ENCODE data around the gene BCAS3.
A peak's percentile ranks its signal among the peaks of the same experiment; 100 is the strongest.
"Not testable (repeated sequence)": the region's sequence is repeated elsewhere in the genome, so short reads cannot be mapped to it uniquely, and the experiment has no call there.

The BCAS3 gene

GRCh38 chr17:60802377-60802776 is 124.7 kb downstream of the BCAS3 start:
- DNase-seq = no peak

GRCh38 chr17:60803059-60803458 is 125.4 kb downstream of the BCAS3 start:
- DNase-seq = no peak

- no peak for DNase-seq
Observed at GRCh38 chr17:60804831-60805230, 127.2 kb downstream of the BCAS3 start.

GRCh38 chr17:60809421-60809820 is 131.8 kb downstream of the BCAS3 start:
- no peak for DNase-seq

- not testable (repeated sequence) for DNase-seq
Observed at GRCh38 chr17:60814941-60815340, 137.3 kb downstream of the BCAS3 start.

- DNase-seq = peak; percentile 68
Observed at GRCh38 chr17:60817192-60817591, 139.5 kb downstream of the BCAS3 start.

- no peak for DNase-seq
Observed at GRCh38 chr17:60819447-60820130, 141.9 kb downstream of the BCAS3 start.

GRCh38 chr17:60823515-60823914 is 145.9 kb downstream of the BCAS3 start:
- no peak for DNase-seq

- no peak for DNase-seq
Observed at GRCh38 chr17:60825351-60825750, 147.7 kb downstream of the BCAS3 start.

- no peak for DNase-seq
Observed at GRCh38 chr17:60827943-60828342, 150.3 kb downstream of the BCAS3 start.

GRCh38 chr17:60832151-60832585 is 154.5 kb downstream of the BCAS3 start:
- DNase-seq = no peak

- DNase-seq = no peak
Observed at GRCh38 chr17:60832631-60833030, 155.0 kb downstream of the BCAS3 start.

- DNase-seq = no peak
Observed at GRCh38 chr17:60840456-60840855, 162.8 kb downstream of the BCAS3 start.

- DNase-seq = no peak
Observed at GRCh38 chr17:60845012-60845411, 167.4 kb downstream of the BCAS3 start.

- no peak for DNase-seq
Observed at GRCh38 chr17:60846175-60846574, 168.5 kb downstream of the BCAS3 start.

- DNase-seq = no peak
Observed at GRCh38 chr17:60851181-60851580, 173.5 kb downstream of the BCAS3 start.

- no peak for DNase-seq
Observed at GRCh38 chr17:60857556-60858080, 180.0 kb downstream of the BCAS3 start.

GRCh38 chr17:60862482-60862881 is 184.8 kb downstream of the BCAS3 start:
- no peak for DNase-seq

- no peak for DNase-seq
Observed at GRCh38 chr17:60863892-60864707, 186.4 kb downstream of the BCAS3 start.

- DNase-seq = no peak
Observed at GRCh38 chr17:60864708-60865005, 187.0 kb downstream of the BCAS3 start.

GRCh38 chr17:60874772-60875171 is 197.1 kb downstream of the BCAS3 start:
- no peak for DNase-seq

GRCh38 chr17:60886731-60887613 is 209.3 kb downstream of the BCAS3 start:
- not testable (repeated sequence) for DNase-seq

- no peak for DNase-seq
Observed at GRCh38 chr17:60887614-60888028, 210.0 kb downstream of the BCAS3 start.
